ENCODE data around the gene PDZK1IP1.
A peak's percentile ranks its signal among the peaks of the same experiment; 100 is the strongest.
"Not testable (repeated sequence)": the region's sequence is repeated elsewhere in the genome, so short reads cannot be mapped to it uniquely, and the experiment has no call there.

The PDZK1IP1 gene

GRCh38 chr1:47223921-47224675 lies 34.3 kb upstream of the PDZK1IP1 start:
- no peak for DNase-seq (ENCODE audit: low read depth)

- DNase-seq (ENCODE audit: low read depth), result no peak
These were observed 33.5 kb upstream of the PDZK1IP1 start for GRCh38 chr1:47223174-47223920.

- no peak for DNase-seq (ENCODE audit: low read depth)
These were observed 32.6 kb upstream of the PDZK1IP1 start for GRCh38 chr1:47222476-47222875.

- no peak for DNase-seq (ENCODE audit: low read depth)
These were observed 29.9 kb upstream of the PDZK1IP1 start for GRCh38 chr1:47219590-47220220.

GRCh38 chr1:47219001-47219400 lies 29.2 kb upstream of the PDZK1IP1 start:
- no peak for DNase-seq (ENCODE audit: low read depth)

GRCh38 chr1:47216278-47217059 lies 26.6 kb upstream of the PDZK1IP1 start:
- no peak for DNase-seq (ENCODE audit: low read depth)

- DNase-seq (ENCODE audit: low read depth), result no peak
These were observed 25.9 kb upstream of the PDZK1IP1 start for GRCh38 chr1:47215713-47216112.

- no peak for DNase-seq (ENCODE audit: low read depth)
These were observed 24.7 kb upstream of the PDZK1IP1 start for GRCh38 chr1:47214549-47214948.

- DNase-seq (ENCODE audit: low read depth), result peak; percentile 81
These were observed 23.6 kb upstream of the PDZK1IP1 start for GRCh38 chr1:47213230-47213963.

GRCh38 chr1:47212636-47213229 lies 22.9 kb upstream of the PDZK1IP1 start:
- DNase-seq (ENCODE audit: low read depth), result no peak

GRCh38 chr1:47211796-47212269 lies 22.0 kb upstream of the PDZK1IP1 start:
- peak; percentile 93 for DNase-seq (ENCODE audit: low read depth)

GRCh38 chr1:47210666-47211065 lies 20.8 kb upstream of the PDZK1IP1 start:
- no peak for DNase-seq (ENCODE audit: low read depth)

- no peak for DNase-seq (ENCODE audit: low read depth)
These were observed 20.0 kb upstream of the PDZK1IP1 start for GRCh38 chr1:47209725-47210325.

- no peak for DNase-seq (ENCODE audit: low read depth)
These were observed 19.3 kb upstream of the PDZK1IP1 start for GRCh38 chr1:47209091-47209490.

- DNase-seq (ENCODE audit: low read depth), result no peak
These were observed 18.6 kb upstream of the PDZK1IP1 start for GRCh38 chr1:47208374-47208850.

GRCh38 chr1:47207803-47208373 lies 18.1 kb upstream of the PDZK1IP1 start:
- DNase-seq (ENCODE audit: low read depth), result no peak

GRCh38 chr1:47205918-47206317 lies 16.1 kb upstream of the PDZK1IP1 start:
- DNase-seq (ENCODE audit: low read depth), result no peak

GRCh38 chr1:47203504-47203903 lies 13.7 kb upstream of the PDZK1IP1 start:
- DNase-seq (ENCODE audit: low read depth), result not testable (repeated sequence)

GRCh38 chr1:47201179-47201578 lies 11.3 kb upstream of the PDZK1IP1 start:
- DNase-seq (ENCODE audit: low read depth), result no peak

GRCh38 chr1:47198214-47198613 lies 8.4 kb upstream of the PDZK1IP1 start:
- no peak for DNase-seq (ENCODE audit: low read depth)
